Left lobe of liver (tissue), 2 donors: Measurements from ENCODE around the gene CRACR2A. TPM values are rescaled to one million over a fixed set of nuclear protein-coding genes. Genes with fewer than 3 reads are reported as not detected.

Experiments used
- ATAC-seq: fragments of 200-7000 bp; cut with Tn5 transposase; one replicate; pipeline ENCODE4 v1.9.1; 2020; ENCODE audit warnings: mild to moderate bottlenecking, moderate library complexity
- DNase-seq: peaks from one replicate; pipeline ENCODE4 v3.0.0-alpha.2; 2020; ENCODE audit warnings: low spot score
- total RNA-seq: library from RNA; stranded (reverse); gene quantifications from one replicate; pipeline ENCODE4 v1.2.1, GENCODE V29; 2021
- donor health status: DM: no; HTN: no; CAD: no; lungs with moderate emphysema.
- donor health status: DM: no; HTN: yes; CAD: no.

Gene CRACR2A
- total RNA-seq, 1 donor from 2014 or later, result 0.93 TPM

DNA sequence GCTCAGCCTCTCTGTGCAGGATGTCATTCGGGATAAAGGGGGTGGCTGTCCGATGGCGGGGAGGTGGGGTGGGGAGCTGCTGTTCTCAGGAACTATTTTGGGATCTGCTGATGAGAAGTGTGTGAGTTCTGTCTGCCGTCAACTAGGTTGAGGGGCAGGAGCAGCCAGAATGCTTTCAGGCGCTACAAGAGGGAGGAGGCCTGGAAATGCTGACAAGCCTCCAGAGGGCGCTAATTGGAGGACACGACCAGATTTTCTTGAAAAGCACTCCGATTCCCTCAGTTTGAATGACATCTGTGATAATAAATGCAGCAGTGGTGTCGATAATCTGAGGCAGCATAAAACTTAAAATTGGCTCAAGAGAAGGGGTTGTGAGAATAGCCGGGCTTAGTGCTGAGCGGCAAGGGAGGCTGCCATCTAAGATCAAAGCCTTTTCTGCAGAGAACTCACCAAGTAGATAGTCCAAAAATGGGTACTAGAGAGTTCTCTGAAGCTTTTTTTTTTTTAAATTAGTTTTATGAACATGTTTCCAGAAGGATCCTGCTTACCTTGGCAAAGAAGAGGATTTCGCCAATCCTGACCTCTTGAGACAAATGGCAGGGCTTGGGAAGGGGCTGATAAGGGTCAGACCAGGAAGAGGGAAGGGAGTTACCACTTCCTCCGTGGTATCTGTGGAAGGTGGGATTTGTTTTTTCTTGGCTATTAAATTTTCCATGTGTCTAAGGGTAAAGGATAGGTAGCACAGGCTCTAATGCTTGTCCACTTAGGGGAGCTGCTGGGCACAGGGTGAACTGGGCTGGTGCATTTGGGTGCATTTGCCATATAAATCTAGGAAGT is 94.4 kb downstream of the CRACR2A start:
- ATAC-seq, result peak; percentile 56

DNA sequence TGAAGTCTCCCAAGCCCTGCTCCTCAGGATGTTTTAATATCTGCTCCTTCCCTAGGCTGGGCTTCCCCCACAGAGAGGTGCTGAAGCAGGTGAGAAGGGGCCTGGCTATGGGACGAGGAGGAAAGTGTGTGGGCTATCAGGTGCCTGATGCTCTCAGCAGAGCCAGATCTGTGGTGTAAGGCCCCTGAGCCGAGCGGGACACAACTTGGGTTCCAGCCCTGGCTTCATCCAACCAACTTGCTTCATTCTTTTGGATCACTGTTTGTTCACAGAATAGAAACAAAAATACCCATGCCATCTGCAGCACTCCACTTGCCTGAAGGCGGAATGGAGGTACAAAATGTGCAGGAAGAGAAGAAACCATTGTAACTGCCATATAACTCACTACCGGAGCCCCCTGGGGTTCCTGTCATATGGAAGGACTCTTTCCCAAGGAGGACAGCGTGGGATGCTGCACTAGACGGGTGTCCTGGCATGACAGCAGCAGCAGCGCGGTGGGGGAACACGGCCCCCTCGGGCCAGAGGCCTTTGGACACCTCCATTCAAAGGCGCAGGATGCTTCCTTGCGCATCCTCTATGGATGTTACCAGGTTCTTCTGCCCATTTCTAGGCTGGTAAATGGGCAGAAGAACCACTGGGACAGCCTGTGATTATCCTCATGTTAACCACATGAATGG is 95.8 kb downstream of the CRACR2A start:
- no peak for ATAC-seq
- no peak for DNase-seq

More for the DNA sequence above, 94.4 kb downstream of the CRACR2A start:
- no peak for DNase-seq

DNA sequence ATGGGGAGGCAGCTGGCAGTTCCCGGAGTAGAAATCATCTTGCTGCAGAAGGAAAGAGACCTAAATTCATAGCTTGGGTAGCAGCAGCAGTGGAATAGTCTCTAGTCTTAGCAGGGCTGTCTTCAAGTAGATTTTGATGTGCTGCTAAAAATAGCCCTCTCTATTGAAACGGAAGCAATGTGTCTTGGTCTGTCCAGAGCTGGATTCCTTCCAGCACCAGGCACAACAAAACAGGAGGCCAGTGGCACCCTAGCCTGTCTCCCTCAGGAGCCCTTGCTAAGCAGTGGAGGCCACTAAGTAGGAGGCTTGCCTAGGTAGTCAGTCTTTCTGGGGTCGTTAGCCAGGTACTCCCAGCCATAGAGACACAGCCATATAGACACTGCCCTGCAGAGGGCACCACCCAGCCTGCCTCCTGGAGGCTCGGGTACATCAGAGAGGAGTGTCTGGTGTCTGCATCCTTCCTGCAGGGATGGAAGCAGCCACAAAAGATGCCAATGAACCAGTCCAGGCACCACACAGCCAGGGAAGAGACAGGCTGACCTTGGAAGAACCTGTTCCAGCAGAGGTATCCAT is 97.5 kb downstream of the CRACR2A start:
- ATAC-seq (peak; percentile 84), DNase-seq (no peak)

DNA sequence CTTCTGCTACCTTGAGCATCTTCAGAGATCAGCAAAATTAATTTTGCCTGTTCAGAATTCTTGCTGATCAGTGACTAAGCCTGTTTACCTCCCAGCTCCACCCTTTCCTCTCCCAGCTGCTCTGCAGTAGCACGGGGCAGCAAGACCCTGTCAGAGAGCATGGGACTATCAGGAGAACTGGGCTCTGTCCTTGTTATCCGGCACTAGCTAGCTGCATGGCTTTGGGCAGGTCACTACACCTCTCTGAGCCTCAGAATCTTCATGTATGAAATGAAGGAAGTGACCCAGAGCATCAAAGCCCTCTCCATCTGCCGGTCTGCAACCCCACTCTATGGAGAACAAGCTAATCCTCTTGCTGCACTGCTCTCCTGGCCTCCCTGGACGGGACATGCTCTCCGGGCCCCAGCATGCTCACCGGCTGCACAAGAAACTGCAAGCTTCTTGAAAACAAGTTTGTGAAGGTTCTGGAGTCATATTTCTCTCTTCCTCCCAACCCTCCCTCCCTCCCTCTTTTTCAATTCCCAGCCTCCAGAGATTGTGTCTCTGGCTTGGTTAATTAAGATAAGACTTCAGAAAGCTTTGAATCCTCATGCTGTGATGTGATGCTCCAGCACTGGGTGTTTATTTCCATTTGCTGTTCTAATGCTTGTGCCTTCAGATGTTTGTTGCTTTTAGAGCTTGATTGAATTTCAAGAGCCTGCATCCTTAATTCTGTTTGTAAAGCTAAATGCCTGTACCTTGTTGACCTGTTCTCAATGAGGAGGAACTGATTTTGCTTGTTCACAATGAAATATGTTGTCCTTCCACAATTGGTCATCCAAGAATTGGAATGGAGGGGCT is 101.1 kb downstream of the CRACR2A start:
- ATAC-seq, result no peak
- DNase-seq, result no peak

DNA sequence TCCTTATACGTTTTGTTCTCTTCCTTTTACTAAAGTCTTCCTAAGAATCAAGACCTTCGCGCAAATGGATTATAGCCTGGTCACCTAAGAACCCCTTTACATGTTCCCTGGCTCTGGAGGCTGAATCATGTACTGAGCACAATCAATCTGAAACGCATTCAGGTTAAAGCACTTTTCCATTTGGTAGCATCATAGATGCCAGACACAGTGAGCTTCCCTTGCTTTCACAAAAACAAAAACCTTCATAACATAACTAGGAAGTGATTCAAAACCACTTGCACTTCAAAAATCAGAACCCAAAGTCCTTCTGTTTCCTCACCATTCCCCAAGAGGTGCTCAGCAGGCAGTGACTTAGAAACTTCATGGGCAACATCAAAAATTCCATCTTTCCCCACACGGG is 105.4 kb downstream of the CRACR2A start:
- ATAC-seq, result no peak
- no peak for DNase-seq

DNA sequence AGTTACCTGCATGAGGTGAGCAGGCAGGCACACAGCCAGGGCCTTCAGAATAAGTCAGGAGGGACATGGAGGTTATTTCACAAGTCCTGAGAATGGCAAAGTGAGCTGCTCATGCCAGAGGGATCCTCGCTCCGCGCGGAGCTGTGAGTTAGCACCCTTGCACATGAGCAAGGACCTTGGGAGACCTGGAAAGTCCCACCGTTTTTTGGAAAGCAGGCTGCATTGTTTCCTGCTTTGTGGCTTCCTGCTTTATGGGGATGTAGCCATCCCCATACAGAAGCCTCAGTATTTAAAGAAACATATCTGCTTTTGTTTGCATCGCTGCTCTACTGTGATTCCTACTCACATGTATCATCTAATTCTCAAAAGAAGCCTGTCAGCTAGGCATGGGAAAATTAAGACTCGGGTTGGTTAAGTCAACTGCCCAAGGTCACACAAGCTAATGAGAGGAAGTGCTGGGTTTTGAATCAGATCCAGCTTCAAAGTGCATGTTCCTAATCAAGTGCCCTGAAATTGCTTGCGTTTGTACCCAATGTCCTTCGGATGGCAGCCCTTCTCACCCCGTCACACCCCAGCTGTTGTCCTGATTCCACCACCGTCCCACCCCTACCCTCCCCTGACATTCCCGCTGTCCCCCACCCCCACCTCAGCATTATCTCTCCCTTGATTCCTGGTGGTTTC is 106.2 kb downstream of the CRACR2A start:
- ATAC-seq (no peak), DNase-seq (no peak)

DNA sequence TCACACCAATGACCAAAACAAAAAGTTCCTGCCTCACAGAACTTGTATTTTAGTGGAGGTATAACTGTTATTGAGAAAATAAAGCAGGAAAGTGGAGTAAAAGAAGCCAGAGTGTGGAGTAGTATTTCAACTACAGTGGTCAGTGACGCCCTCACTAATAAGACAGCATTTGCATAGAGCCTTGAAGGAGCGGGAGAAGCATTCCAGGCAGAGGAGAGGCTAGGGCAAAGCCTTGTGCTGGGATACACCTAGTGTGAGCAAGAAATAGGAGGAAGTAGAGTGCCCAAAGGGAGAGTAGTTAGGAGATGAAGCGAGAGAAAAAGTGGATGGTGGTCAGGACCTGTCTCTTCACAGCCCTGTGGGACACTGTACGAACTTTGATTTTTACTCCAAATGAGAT is 107.8 kb downstream of the CRACR2A start:
- ATAC-seq (no peak), DNase-seq (no peak)

DNA sequence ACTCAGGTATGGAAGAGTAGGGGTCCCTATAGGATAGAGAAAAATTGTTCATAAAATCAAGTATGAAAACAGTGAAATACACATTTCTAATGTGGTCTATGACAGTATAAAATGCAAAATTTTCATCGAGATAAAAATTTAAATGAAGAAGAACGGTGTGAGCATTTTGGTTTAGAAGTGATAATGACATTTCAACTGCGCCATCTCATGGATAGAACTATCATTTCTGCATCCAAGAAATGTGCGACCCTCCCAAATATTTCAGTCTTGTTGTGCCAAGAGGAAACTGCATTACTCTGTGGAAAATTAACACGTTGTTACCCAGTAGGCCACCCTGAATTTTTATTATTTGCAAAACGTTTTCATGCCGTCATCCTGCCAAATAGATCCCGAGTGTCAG is 108.8 kb downstream of the CRACR2A start:
- ATAC-seq (no peak), DNase-seq (no peak)

DNA sequence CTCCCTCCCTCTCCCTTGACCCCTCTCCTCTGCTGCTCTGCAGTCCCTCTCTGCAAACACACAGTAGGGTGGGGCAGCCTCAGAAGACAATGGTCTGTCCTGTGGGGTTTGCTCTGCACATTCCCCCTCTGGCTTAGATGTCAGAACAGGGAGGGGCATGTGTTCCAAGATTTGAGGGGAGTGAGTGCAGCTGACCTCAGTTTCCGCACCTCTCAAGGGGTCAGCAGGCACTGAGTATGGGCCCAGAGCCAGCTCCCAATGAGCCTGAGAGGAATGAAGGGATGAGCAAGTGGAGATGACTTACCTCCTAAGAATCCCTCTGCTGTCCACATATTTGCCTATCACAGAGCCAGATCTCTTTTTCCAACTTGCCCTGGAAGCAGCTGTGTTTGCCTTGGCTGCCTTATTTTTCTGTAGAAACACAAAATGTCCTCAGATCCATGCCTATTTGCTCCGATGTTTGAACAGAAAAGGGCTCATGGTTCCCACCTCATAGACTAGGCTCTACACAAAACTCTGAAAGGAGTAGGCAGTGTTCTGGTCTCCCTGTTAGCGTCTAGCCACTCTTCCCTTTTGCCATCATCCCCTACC is 111.4 kb downstream of the CRACR2A start:
- DNase-seq (no peak), ATAC-seq (no peak)

DNA sequence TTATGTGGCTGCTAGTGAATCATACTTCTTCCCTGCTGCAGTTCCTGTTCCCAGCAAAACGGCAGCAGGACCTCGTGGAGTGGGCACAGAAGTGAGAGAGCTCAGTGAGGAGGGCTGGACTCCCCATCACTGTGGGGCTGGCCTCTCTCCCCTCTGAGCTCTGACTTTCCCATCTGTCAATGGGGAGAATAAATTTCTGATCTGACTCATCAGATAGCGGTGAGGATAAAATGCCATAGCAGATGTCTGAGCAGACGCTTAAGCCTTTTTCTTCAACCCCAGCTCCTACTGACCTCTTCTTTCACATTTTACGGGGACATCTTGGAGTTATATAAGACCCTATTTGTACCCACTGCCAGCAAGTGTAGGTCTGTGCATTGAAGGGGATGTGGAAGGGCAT is 116.6 kb downstream of the CRACR2A start:
- ATAC-seq (no peak), DNase-seq (no peak)

DNA sequence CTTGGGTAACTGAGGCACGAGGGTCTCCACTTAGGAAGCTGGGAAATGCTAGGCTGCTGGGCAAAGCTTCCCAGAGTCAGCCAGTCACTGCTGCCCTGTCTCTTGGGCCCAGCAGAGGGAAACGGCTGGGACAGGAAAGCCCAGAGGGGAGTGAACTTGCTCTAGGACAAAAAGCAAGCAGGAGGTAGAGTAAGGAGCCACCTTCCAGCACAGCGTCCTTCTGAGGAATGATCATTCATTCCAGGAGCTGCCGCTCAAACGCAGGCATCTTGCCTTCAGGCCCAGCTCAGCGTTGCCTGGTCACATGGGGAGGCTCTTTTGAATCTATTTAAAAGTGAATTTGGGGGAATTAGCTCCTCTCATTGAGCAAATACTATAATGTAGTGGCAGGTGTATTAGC is 118.6 kb downstream of the CRACR2A start:
- ATAC-seq, result no peak
- no peak for DNase-seq

DNA sequence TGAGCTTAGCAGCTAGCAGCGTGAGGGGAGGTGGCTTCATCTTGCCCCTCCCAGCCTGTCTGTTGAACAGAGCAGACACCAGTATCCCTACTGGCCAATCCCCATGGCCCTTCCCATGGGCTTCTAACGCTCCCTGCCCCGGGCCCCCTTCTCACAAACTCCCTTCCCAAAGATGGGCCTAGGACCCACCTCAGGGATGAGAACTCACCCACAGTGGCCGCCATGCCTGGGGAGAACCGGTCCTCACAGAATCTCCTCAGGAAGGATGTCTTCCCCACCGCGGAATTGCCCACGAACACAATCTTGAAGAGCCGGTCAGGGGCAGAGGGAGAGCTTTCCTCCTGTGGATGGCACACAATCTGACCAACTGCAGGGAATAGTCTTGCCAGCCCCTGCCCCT is 119.5 kb downstream of the CRACR2A start:
- ATAC-seq, result no peak
- no peak for DNase-seq

DNA sequence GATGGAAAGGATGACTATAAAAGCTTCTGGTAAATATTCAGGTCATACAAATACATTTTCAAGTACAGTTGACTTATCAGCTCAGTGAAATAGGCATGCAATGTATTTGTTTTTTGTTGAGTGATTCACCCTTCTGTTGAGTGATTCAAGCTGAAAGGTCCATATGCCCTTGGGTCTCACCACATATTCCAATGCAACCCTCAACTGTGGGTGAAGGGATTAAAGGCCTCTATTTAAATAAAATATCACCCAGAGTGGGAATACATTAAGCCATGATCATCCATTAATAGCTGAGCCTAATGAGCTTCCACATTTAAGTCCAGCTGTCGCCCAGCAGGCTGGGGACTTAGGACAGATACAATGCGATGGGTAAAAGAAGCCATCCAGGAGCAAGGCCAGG is 120.2 kb downstream of the CRACR2A start:
- DNase-seq (no peak), ATAC-seq (no peak)

DNA sequence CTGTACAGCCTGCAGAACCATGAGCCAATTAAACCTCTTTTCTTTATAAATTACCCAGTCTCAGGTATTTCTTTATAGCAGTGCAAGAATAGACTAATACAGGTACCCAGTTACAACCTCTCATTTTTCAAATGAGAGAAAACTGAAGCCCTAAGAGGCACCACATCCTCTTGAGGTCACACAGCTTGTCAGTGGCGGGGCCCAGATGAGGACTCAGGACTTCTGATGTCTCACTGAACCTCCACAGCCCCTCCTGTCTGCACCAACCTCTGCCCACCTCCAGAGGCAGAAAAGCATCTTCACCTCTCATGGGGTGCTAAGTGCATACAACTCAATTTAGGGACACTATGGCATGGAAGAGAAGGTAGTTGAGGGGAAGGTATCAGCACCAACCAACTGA is 120.7 kb downstream of the CRACR2A start:
- ATAC-seq, result no peak
- no peak for DNase-seq

DNA sequence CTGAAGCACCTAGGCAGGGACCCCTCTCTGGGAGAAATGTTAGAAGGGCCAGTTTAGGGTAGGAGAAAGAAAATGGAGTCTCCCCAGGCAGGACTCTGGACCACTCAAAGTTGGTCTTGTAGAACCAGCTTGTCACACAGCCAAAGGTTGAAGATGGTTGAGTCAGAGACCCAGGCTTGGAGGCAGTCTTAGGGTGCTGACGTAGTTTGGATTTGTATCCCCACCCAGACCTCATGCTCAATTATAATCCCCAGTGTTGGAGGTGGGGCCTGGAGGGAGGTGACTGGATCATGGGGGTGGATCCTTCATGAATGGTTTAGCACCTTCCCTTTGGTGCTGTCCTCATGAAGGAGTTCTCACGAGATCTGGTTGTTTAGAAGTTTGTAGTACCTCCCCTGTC is 121.2 kb downstream of the CRACR2A start:
- no peak for DNase-seq

DNA sequence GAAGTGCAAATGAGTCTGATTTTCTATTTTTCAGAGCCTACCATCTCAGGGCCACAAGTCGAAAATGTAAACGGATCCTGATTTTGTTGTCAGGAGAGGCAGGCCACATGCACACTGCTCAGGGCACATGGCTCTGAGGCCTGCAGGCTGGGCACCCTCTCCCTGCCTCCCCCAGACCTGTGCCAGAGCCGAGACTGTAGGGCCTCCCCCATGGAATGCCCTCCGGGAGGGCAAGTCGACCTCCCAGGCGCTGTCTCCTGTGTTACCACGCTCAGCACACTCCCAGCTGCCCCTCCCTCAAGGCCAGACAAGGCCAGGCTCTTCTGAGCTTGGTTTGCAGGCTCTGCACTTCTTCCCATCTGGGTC is 121.7 kb downstream of the CRACR2A start:
- no peak for DNase-seq
- ATAC-seq, result no peak

More for the DNA sequence above, 121.2 kb downstream of the CRACR2A start:
- no peak for ATAC-seq

DNA sequence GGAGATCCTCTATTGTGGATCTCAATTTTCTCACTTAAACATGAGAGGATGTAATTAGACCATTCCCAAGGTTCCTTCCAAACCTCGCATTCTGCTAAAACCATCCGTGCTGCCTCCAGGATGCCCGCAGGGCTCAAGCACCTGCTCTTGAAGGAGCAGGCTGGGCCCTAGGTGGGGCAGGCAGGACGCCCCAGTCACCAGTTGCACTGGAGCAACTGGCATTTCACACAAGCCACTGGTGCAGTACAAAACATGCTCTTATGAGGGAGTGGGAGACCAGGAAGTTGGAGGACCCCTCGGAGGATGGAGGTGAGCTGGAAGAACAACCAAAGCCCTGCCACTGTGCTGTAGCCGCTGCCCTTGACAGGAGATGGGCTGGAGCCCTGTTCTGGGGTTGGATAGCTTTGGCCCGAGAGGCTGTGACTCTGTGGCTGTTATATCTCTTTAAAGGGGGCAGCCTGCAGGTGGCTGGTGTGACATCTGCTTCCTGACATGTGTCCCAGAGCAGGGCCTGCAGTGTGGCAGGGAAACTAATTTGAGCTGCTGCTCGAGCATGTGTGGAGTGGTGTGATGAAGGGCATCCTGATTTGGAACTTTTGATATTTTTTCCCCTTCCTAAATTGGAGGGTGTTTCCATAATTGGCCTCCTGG is 122.2 kb downstream of the CRACR2A start:
- no peak for DNase-seq
- ATAC-seq, result no peak

DNA sequence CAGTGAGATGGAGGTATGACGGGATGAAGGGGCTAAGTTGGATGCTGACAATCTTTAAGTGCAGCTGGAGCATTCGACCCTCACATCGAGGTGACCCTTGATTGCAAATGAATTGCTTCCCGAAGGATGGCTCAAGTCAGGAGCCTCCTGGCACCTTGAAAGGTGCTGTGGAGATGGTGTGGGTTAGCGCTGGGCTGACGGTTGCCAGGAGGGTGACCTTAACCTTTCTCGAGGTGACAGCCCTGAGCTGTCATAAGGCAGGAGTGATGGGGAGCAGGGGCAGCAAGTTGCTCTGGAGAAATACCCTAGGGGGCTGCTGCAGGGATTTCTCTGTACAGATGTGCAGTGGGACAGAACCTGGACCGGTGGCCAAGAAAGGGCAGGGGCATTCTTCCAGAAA is 122.8 kb downstream of the CRACR2A start:
- DNase-seq (no peak), ATAC-seq (no peak)

DNA sequence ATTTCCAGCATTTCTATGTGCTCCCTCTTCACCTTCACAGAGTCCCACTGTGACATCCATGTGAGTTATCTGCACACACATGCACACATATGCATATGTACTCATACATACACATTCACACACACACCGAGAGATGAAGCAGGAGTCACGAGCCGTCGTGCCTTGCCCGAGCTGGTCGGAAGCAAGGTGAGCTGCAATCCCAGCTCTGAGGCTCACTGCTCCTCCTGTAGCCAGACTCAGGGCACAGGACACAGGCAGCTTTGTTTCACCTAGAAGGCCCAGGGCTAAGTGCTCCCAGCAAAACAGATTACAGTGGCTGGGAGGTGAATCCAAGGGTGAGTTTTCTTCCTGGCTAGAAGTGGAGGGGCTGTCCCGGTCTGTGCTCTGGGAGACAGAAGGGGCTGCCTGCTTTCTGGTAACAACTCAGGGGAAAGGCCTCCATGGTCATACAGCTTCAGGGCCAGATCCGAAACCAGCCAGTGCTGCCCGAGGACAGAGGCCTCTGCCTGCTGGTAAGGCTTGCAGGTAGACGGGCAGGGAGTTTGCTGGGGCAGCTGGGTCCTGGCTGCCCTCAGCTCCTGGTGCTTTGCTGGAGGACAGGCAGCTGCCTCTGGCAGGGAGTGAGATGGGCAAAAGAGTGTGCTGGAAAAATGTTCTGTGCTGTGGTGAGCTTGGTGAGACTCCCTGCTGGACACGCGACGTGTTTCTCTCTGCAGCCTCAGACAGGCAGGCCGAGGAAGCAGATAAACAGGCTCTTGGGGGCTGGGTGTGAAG is 123.7 kb downstream of the CRACR2A start:
- DNase-seq, result no peak
- no peak for ATAC-seq
